ENCODE measurements around the gene SLC17A4. TPM values are rescaled to one million over a fixed set of nuclear protein-coding genes. Genes with fewer than 3 reads are reported as not detected.

The SLC17A4 gene
- total and polyA plus RNA-seq, 2 experiments from 2014 or later: not detected

DNA sequence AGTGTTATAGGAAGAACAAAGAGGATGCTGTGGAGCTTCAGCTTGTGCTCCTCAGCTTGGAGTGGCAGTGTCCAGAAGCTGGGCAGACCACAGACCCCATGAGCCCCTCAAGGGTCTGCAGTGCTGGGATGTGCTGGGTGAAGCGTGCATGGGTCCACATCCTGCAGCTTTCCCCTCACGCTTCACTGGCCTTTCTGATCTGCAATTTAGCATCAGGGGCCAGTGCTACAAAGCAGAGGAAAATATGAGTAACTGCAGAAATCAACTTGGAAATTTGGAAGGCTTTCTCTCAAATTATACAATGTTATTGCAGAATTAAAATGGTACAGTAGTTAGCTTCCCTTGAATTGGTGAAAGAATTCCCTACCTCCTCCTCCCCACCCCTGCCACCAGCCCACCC is 10.1 kb downstream of the SLC17A4 start:
- H3K27me3 Mint-ChIP-seq (ENCODE audit: insufficient read depth, low read depth, poor library complexity): peaks cover 2% of the 10 kb centered on the region
- Histone ChIP-seq H3K79me2 (replicated peaks; ENCODE audit: insufficient read depth) (no peaks in the 10 kb centered on the region), H3K4me1 (ENCODE audit: insufficient read depth) (no peaks in the 10 kb centered on the region), H3K9me2 (ENCODE audit: insufficient read depth) (0 out of 2 replicates have a peak, but pooled peaks cover 6% of the 10 kb centered on the region), H3K27me3 (ENCODE audit: insufficient read depth) (no peaks in the 10 kb centered on the region), H4K20me1 (replicated peaks; ENCODE audit: insufficient read depth) (no peaks in the 10 kb centered on the region), H3K36me3 (ENCODE audit: insufficient read depth) (no peaks in the 10 kb centered on the region), H2AFZ (no peak overlapping the region), H3F3A (replicated peaks; ENCODE audit: low read depth) (no peaks in the 10 kb centered on the region), H3K27ac (ENCODE audit: low read depth) (no peak overlapping the region), H3K4me3 (no peak overlapping the region), H3K4me2 (no peak overlapping the region)
- no peak overlapping the region for H3K27ac Mint-ChIP-seq
- H3K4me3 Mint-ChIP-seq: no peak overlapping the region
- no peaks in the 10 kb centered on the region for H3K9me3 Mint-ChIP-seq
- no peaks in the 10 kb centered on the region for H3K4me1 Mint-ChIP-seq
- TF ChIP-seq ZNF114 (CRISPR knock-in tag; IDR thresholded peaks at IDR 0.05) (no peak), EZH2 (IDR thresholded peaks at IDR 0.05; ENCODE audit: low read depth, unreplicated experiment) (no peak), STAT1 (IDR thresholded peaks at IDR 0.05; ENCODE audit: unreplicated experiment) (no peak), NANOG (IDR thresholded peaks at IDR 0.05; ENCODE audit: borderline replicate concordance) (no peak), CREB1 (CRISPR knock-in tag; IDR thresholded peaks at IDR 0.05; ENCODE audit: low read depth) (no peak)
- TF ChIP-seq, protein P1, sequence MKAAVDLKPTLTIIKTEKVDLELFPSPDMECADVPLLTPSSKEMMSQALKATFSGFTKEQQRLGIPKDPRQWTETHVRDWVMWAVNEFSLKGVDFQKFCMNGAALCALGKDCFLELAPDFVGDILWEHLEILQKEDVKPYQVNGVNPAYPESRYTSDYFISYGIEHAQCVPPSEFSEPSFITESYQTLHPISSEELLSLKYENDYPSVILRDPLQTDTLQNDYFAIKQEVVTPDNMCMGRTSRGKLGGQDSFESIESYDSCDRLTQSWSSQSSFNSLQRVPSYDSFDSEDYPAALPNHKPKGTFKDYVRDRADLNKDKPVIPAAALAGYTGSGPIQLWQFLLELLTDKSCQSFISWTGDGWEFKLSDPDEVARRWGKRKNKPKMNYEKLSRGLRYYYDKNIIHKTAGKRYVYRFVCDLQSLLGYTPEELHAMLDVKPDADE (IDR thresholded peaks at IDR 0.05): no peak
- DNase-seq (ENCODE audit: low spot score): no peak
- ATAC-seq: no peak
- no peaks in the 10 kb centered on the region for H3K36me3 Mint-ChIP-seq (ENCODE audit: low read depth)

DNA sequence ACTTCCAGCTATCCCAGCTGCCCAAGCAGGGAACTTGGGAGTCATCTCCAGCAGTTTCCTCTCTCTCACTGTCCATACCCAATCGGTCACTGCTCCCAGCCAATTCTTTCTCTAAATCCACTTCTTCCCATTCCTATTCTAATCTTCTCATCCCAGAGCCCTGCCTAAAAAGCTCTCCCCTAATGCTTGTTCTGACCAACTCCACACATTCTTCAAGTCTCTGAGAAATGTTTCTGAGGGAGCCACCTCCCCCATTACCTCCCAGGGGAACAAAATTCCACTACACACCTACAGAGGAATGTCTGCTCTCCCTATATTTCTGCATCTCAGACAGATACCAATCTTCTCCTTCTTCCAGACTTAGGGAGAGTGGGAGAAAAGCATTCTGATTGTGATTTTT is 14.0 kb downstream of the SLC17A4 start:
- Histone ChIP-seq H3K4me2 (no peak overlapping the region), H3K4me1 (ENCODE audit: insufficient read depth) (no peaks in the 10 kb centered on the region), H3K4me3 (no peak overlapping the region), H3F3A (replicated peaks; ENCODE audit: low read depth) (no peaks in the 10 kb centered on the region), H3K27me3 (ENCODE audit: insufficient read depth) (no peaks in the 10 kb centered on the region), H3K79me2 (replicated peaks; ENCODE audit: insufficient read depth) (no peaks in the 10 kb centered on the region), H4K20me1 (replicated peaks; ENCODE audit: insufficient read depth) (no peaks in the 10 kb centered on the region), H2AFZ (0 out of 2 replicates have a peak overlapping the region, but pooled peaks have one; percentile 38), H3K36me3 (ENCODE audit: insufficient read depth) (no peaks in the 10 kb centered on the region), H3K9me2 (ENCODE audit: insufficient read depth) (0 out of 2 replicates have a peak, but pooled peaks cover 6% of the 10 kb centered on the region), H3K27ac (ENCODE audit: low read depth) (no peak overlapping the region)
- Mint-ChIP-seq H3K36me3 (ENCODE audit: low read depth) (no peaks in the 10 kb centered on the region), H3K4me3 (no peak overlapping the region), H3K4me1 (no peaks in the 10 kb centered on the region), H3K27ac (no peak overlapping the region), H3K27me3 (ENCODE audit: insufficient read depth, low read depth, poor library complexity) (peaks cover 2% of the 10 kb centered on the region), H3K9me3 (no peaks in the 10 kb centered on the region)
- TF ChIP-seq POLR2AphosphoS5 (IDR thresholded peaks at IDR 0.05; ENCODE audit: low read depth) (no peak), STAT1 (IDR thresholded peaks at IDR 0.05; ENCODE audit: unreplicated experiment) (no peak), JUNB (IDR thresholded peaks at IDR 0.05; ENCODE audit: unreplicated experiment) (no peak), NANOG (IDR thresholded peaks at IDR 0.05; ENCODE audit: borderline replicate concordance) (no peak), ZNF331 (CRISPR knock-in tag; IDR thresholded peaks at IDR 0.05; ENCODE audit: low read depth) (no peak), EZH2phosphoT487 (IDR thresholded peaks at IDR 0.05; ENCODE audit: unreplicated experiment) (no peak), ZNF114 (CRISPR knock-in tag; IDR thresholded peaks at IDR 0.05) (no peak)
- TF ChIP-seq, protein P2, sequence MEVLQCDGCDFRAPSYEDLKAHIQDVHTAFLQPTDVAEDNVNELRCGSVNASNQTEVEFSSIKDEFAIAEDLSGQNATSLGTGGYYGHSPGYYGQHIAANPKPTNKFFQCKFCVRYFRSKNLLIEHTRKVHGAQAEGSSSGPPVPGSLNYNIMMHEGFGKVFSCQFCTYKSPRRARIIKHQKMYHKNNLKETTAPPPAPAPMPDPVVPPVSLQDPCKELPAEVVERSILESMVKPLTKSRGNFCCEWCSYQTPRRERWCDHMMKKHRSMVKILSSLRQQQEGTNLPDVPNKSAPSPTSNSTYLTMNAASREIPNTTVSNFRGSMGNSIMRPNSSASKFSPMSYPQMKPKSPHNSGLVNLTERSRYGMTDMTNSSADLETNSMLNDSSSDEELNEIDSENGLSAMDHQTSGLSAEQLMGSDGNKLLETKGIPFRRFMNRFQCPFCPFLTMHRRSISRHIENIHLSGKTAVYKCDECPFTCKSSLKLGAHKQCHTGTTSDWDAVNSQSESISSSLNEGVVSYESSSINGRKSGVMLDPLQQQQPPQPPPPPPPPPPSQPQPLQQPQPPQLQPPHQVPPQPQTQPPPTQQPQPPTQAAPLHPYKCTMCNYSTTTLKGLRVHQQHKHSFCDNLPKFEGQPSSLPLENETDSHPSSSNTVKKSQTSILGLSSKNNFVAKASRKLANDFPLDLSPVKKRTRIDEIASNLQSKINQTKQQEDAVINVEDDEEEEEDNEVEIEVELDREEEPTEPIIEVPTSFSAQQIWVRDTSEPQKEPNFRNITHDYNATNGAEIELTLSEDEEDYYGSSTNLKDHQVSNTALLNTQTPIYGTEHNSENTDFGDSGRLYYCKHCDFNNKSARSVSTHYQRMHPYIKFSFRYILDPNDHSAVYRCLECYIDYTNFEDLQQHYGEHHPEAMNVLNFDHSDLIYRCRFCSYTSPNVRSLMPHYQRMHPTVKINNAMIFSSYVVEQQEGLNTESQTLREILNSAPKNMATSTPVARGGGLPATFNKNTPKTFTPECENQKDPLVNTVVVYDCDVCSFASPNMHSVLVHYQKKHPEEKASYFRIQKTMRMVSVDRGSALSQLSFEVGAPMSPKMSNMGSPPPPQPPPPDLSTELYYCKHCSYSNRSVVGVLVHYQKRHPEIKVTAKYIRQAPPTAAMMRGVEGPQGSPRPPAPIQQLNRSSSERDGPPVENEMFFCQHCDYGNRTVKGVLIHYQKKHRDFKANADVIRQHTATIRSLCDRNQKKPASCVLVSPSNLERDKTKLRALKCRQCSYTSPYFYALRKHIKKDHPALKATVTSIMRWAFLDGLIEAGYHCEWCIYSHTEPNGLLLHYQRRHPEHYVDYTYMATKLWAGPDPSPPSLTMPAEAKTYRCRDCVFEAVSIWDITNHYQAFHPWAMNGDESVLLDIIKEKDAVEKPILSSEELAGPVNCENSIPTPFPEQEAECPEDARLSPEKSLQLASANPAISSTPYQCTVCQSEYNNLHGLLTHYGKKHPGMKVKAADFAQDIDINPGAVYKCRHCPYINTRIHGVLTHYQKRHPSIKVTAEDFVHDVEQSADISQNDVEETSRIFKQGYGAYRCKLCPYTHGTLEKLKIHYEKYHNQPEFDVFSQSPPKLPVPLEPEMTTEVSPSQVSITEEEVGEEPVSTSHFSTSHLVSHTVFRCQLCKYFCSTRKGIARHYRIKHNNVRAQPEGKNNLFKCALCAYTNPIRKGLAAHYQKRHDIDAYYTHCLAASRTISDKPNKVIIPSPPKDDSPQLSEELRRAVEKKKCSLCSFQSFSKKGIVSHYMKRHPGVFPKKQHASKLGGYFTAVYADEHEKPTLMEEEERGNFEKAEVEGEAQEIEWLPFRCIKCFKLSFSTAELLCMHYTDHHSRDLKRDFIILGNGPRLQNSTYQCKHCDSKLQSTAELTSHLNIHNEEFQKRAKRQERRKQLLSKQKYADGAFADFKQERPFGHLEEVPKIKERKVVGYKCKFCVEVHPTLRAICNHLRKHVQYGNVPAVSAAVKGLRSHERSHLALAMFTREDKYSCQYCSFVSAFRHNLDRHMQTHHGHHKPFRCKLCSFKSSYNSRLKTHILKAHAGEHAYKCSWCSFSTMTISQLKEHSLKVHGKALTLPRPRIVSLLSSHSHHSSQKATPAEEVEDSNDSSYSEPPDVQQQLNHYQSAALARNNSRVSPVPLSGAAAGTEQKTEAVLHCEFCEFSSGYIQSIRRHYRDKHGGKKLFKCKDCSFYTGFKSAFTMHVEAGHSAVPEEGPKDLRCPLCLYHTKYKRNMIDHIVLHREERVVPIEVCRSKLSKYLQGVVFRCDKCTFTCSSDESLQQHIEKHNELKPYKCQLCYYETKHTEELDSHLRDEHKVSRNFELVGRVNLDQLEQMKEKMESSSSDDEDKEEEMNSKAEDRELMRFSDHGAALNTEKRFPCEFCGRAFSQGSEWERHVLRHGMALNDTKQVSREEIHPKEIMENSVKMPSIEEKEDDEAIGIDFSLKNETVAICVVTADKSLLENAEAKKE (CRISPR knock-in tag; IDR thresholded peaks at IDR 0.05): no peak
- TF ChIP-seq, protein P1 (IDR thresholded peaks at IDR 0.05): no peak
- ATAC-seq (no peak), DNase-seq (ENCODE audit: low spot score) (no peak)

Data from GM23338 (cell line).